B cell (primary cell): Measurements from ENCODE around the gene SFXN3. TPM values are rescaled to one million over a fixed set of nuclear protein-coding genes. Genes with fewer than 3 reads are reported as not detected.

Experiments used
- ATAC-seq: fragments of 200-7000 bp; cut with Tn5 transposase; one replicate; pipeline ENCODE4 v1.10.0; 2021; ENCODE audit warnings: low read depth, mild to moderate bottlenecking, moderate number of reproducible peaks, moderate library complexity
- CTCF ChIA-PET: fragments of 350-600 bp; sonication (Branson Sonifier 250); formaldehyde crosslinking; loops from one replicate; lab custom pipeline; 2021; ENCODE audit warnings: antibody characterized with exemption, inconsistent platforms; lab: Charles Lee
- POLR2A ChIA-PET: fragments of 350-600 bp; sonication (Branson Sonifier 250); formaldehyde crosslinking; loops from one replicate; lab custom pipeline; 2021; ENCODE audit warnings: antibody characterized with exemption; lab: Charles Lee
- DNase-seq: peaks from one replicate; pipeline ENCODE4 v3.0.0; 2013
- H2AFZ ChIP-seq: 2 replicates; pipeline ENCODE4 v1.6.1; 2012; ENCODE audit warnings: mild to moderate bottlenecking, low read depth, low read length; ENCODE audit not compliant: insufficient read depth, poor library complexity, severe bottlenecking
- H3K27ac ChIP-seq, 2 donors: 1 replicate in 1 of 2; 2 replicates in 1 of 2; pipeline ENCODE4 v1.5.1; 2012 to 2013; ENCODE audit warnings: low read length in 2 of 2, mild to moderate bottlenecking in 2 of 2, moderate library complexity in 1 of 2
- H3K27me3 ChIP-seq, 4 experiments: fragments of 200-600 bp in 1 of 4; sonication (generic) in 1 of 4; replicated peaks in 1 of 4; 1 replicate in 2 of 4; 2 replicates in 2 of 4; pipeline versions ENCODE4 v1.6.1 to v1.7.0; 2013 to 2016; ENCODE audit warnings: low read length in 3 of 4, mild to moderate bottlenecking in 2 of 4, mixed read lengths in 1 of 4, moderate library complexity in 1 of 4; ENCODE audit not compliant: insufficient read depth in 4 of 4, control insufficient read depth in 3 of 4; ENCODE audit errors: control extremely low read depth in 1 of 4
- H3K36me3 ChIP-seq, 2 experiments: replicated peaks in 1 of 2; 1 replicate in 1 of 2; 2 replicates in 1 of 2; pipeline versions ENCODE4 v1.6.1 to v1.7.1; 2013; ENCODE audit warnings: low read length in 1 of 2; ENCODE audit not compliant: insufficient read depth in 2 of 2, control insufficient read depth in 1 of 2; ENCODE audit errors: control extremely low read depth in 1 of 2, extremely low read depth in 1 of 2
- H3K4me1 ChIP-seq, 2 donors: fragments of 200-600 bp in 1 of 2; sonication (generic) in 1 of 2; 1 replicate in 1 of 2; 2 replicates in 1 of 2; pipeline versions ENCODE4 v1.5.1 to v1.6.1; 2013 to 2017; ENCODE audit warnings: low read length in 2 of 2; ENCODE audit not compliant: control insufficient read depth in 2 of 2, insufficient read depth in 2 of 2
- H3K4me2 ChIP-seq: replicated peaks from 2 replicates; pipeline ENCODE3; 2012; ENCODE audit warnings: mild to moderate bottlenecking, low read depth, low read length; ENCODE audit not compliant: poor library complexity, severe bottlenecking
- H3K4me3 ChIP-seq, 5 experiments: fragments of 200-600 bp in 1 of 5; sonication (generic) in 1 of 5; 1 replicate in 3 of 5; 2 replicates in 2 of 5; pipeline versions ENCODE4 v1.5.1 to v1.7.0; 2011 to 2016; ENCODE audit warnings: low read length in 4 of 5, mild to moderate bottlenecking in 4 of 5, low read depth in 2 of 5, control low read depth in 1 of 5, moderate library complexity in 1 of 5; ENCODE audit not compliant: insufficient read depth in 1 of 5; ENCODE audit errors: control extremely low read depth in 1 of 5, extremely low read depth in 1 of 5
- H3K79me2 ChIP-seq: fragments of 200-600 bp; sonication (generic); one replicate; pipeline ENCODE4 v1.6.0; 2016; ENCODE audit warnings: low read length; ENCODE audit not compliant: control insufficient read depth, insufficient read depth
- H3K9ac ChIP-seq: fragments of 200-600 bp; sonication (generic); 2 replicates; pipeline ENCODE4 v1.6.1; 2017; ENCODE audit warnings: mild to moderate bottlenecking, low read length, moderate library complexity
- H3K9me3 ChIP-seq, 3 donors: one replicate each; pipeline versions ENCODE4 v1.6.1 to v1.7.1; 2013; ENCODE audit warnings: low read length in 2 of 3; ENCODE audit not compliant: control insufficient read depth in 2 of 3, insufficient read depth in 1 of 3; ENCODE audit errors: control extremely low read depth in 1 of 3
- H4K20me1 ChIP-seq: 2 replicates; pipeline ENCODE4 v1.6.0; 2012; ENCODE audit warnings: mild to moderate bottlenecking, low read length; ENCODE audit not compliant: insufficient read depth, control insufficient read depth, poor library complexity, severe bottlenecking
- H3K27ac Mint-ChIP-seq: one replicate; pipeline ENCODE4 v1.8.0; 2021; ENCODE audit warnings: mixed read lengths
- H3K27me3 Mint-ChIP-seq: one replicate; pipeline ENCODE4 v1.8.0; 2021; ENCODE audit warnings: mixed read lengths
- H3K4me1 Mint-ChIP-seq: one replicate; pipeline ENCODE4 v1.8.0; 2021; ENCODE audit warnings: mixed read lengths
- H3K4me3 Mint-ChIP-seq: one replicate; pipeline ENCODE4 v1.8.0; 2021; ENCODE audit warnings: mixed read lengths
- H3K9me3 Mint-ChIP-seq: one replicate; pipeline ENCODE4 v1.8.0; 2022; ENCODE audit warnings: mixed read lengths; ENCODE audit not compliant: insufficient read depth
- EZH2 ChIP-seq: IDR thresholded peaks from 2 replicates; pipeline ENCODE4 v1.6.1; 2012; ENCODE audit warnings: borderline replicate concordance, low read depth, mild to moderate bottlenecking, moderate library complexity, low read length; ENCODE audit not compliant: insufficient read depth, poor library complexity, severe bottlenecking
- WGBS: methylation state at CpG from one replicate; pipeline ENCODE4 v1.1.5; 2013; ENCODE audit warnings: missing lambda C conversion rate; ENCODE audit not compliant: insufficient coverage; 5-methylcytosine and 5-hydroxymethylcytosine counted together
- intact Hi-C: fragments of 100-400 bp; cut with micrococcal nuclease; formaldehyde crosslinking; loops from one replicate; pipeline ENCODE4 v1.10.0; 2022
- polyA plus RNA-seq: library from polyadenylated mRNA; depleted of rRNA; stranded (reverse); fragments of >200 nt; gene quantifications from 2 replicates; pipeline ENCODE4 v1.2.3, GENCODE V29; 2012
- total RNA-seq, 2 donors: library from RNA; stranded (reverse); fragments of 120-200 nt in 1 of 2; gene quantifications; 1 replicate in 1 of 2; 2 replicates in 1 of 2; pipeline versions ENCODE4 v1.2.3 to v1.2.4, GENCODE V29; 2013 to 2022
- TF ChIP-seq, protein P1 (sequence below): fragments of 200-600 bp; IDR thresholded peaks from one replicate; pipeline ENCODE4 v1.8.0; 2022; ENCODE audit warnings: antibody characterized with exemption, mild to moderate bottlenecking

The SFXN3 gene
- total and polyA plus RNA-seq, 2 donors (not counting 1 experiment from before 2014, with no cell fraction given) = 44.2 to 51.7 TPM

DNA sequence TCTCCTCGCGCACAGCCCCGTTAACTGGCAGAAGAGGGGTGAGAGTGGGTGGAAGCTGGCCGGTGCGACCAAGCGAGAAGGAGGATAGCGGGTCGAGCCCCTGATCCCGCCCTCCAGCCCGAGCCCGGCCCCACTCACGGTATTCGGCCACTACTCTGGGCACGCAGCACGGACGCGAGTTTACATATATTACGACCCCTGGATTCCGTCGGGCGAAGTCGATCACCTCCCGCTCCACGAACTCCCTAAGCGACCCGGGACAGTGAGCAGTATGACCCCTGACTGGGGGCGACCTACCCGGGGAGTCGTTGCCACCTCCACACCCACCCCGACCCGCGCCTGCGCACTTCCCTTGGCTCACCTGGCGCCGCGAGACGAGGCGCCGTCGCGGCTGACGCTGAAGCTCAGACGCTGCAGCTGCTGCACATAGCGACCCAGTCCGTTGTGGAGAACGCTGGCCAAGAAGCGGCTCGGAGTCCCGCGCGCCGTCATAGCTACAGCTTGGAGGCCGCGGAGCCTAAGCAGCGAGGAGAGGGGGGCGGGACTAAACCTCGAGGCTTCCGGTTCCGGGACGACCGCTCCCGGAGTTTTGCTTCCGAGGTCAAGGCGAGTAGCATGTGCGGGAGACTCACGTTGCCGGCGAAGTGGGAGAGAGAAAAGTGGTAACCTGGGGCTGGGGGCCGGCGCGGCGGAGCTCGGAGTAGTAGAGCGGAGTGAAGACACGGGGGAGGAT is 43.9 kb upstream of the SFXN3 start, which contains the start of the genes MRPL43 and TWNK:
TSS of gene MRPL43 (minus strand) at position 546 of the 733 bp plus-strand sequence. CDS start at position 492, 54 bp downstream.
TSS of gene TWNK (plus strand) at position 592 of the 733 bp plus-strand sequence. CDS start 668 bp downstream, outside the sequence.
- H3K4me1 Mint-ChIP-seq = peaks cover 36% of the 10 kb centered on the region

More for the DNA sequence above, 43.9 kb upstream of the SFXN3 start, which contains the start of the genes MRPL43 and TWNK:
- H2AFZ ChIP-seq = peak within 1 kb of the TSS; percentile 98
- ATAC-seq (peak; percentile 93), DNase-seq (peak; percentile 91)
- POLR2A ChIA-PET = interaction anchor here (2.4 kb wide), 1 partner anchor 10 kb away, joined by 15 read pairs; no protein-coding TSS in a partner anchor
- peak within 1 kb of the TSS; percentile 77 for H3K9ac ChIP-seq
- intact Hi-C loops = loop anchor here (1.0 to 2.0 kb wide), 5 partner anchors 10 to 700 kb away; partner anchors contain the start of genes BLOC1S2 and SLF2
- peaks cover 22% of the 10 kb centered on the region for H4K20me1 ChIP-seq
- H3K27me3 Mint-ChIP-seq = no peaks in the 10 kb centered on the region
- H3K36me3 ChIP-seq = peaks cover 0 to 36% of the 10 kb centered on the region in 2 experiments
- H3K4me3 ChIP-seq = peak within 1 kb of the TSS; percentile 68 to 95 (median 94)
- no peaks in the 10 kb centered on the region for H3K9me3 Mint-ChIP-seq
- H3K4me3 Mint-ChIP-seq = peak within 1 kb of the TSS; percentile 97
- no peaks in the 10 kb centered on the region for H3K9me3 ChIP-seq
- TF ChIP-seq, protein P1, sequence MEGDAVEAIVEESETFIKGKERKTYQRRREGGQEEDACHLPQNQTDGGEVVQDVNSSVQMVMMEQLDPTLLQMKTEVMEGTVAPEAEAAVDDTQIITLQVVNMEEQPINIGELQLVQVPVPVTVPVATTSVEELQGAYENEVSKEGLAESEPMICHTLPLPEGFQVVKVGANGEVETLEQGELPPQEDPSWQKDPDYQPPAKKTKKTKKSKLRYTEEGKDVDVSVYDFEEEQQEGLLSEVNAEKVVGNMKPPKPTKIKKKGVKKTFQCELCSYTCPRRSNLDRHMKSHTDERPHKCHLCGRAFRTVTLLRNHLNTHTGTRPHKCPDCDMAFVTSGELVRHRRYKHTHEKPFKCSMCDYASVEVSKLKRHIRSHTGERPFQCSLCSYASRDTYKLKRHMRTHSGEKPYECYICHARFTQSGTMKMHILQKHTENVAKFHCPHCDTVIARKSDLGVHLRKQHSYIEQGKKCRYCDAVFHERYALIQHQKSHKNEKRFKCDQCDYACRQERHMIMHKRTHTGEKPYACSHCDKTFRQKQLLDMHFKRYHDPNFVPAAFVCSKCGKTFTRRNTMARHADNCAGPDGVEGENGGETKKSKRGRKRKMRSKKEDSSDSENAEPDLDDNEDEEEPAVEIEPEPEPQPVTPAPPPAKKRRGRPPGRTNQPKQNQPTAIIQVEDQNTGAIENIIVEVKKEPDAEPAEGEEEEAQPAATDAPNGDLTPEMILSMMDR = no peak
- no peak for TF ChIP-seq EZH2
- H3K79me2 ChIP-seq = peaks cover 47% of the 10 kb centered on the region
- WGBS = under 1% methylated on average over 75 of the region's 75 CpGs
- H3K27me3 ChIP-seq = no peaks in the 10 kb centered on the region
- H3K4me2 ChIP-seq = peak within 1 kb of the TSS; percentile 82
- CTCF ChIA-PET = interaction anchor here (1.2 to 5.6 kb wide), 5 partner anchors 10 to 80 kb away, joined by 3 to 49 read pairs (median 5); partner anchors contain the start of gene SEMA4G
- H3K27ac ChIP-seq = peak within 1 kb of the TSS; percentile 15 to 51
- H3K27ac Mint-ChIP-seq = peak within 1 kb of the TSS; percentile 84
- peaks cover 18 to 28% of the 10 kb centered on the region in 2 donors for H3K4me1 ChIP-seq
